AG04450 (cell line): ENCODE results near the gene RNF20. TPM values are rescaled to one million over a fixed set of nuclear protein-coding genes. Genes with fewer than 3 reads are reported as not detected.
A peak's percentile ranks its signal among the peaks of the same experiment; 100 is the strongest.
"Not testable (repeated sequence)": the region's sequence is repeated elsewhere in the genome, so short reads cannot be mapped to it uniquely, and the experiment has no call there.

Source experiments
- CTCF ChIA-PET: fragments of 300-600, 350-600 bp; formaldehyde crosslinking; extraction: SDS; loops from one replicate; lab custom pipeline; 2022; ENCODE audit warnings: antibody characterized with exemption, inconsistent platforms; lab: Charles Lee
- POLR2A ChIA-PET: fragments of 350-600 bp; formaldehyde crosslinking; extraction: SDS; loops from one replicate; lab custom pipeline; 2021; ENCODE audit warnings: antibody characterized with exemption, inconsistent platforms; lab: Yijun Ruan, JAX
- DNase-seq: peaks from one replicate; pipeline ENCODE4 v3.0.0-alpha.2; 2011; ENCODE audit warnings: low read depth, low spot score
- H3K27ac ChIP-seq: one replicate; pipeline ENCODE4 v1.5.1; 2012; ENCODE audit warnings: low read depth, low read length, control low read depth
- H3K27me3 ChIP-seq: one replicate; pipeline ENCODE4 v1.6.0; 2012; ENCODE audit warnings: low read length; ENCODE audit not compliant: control insufficient read depth, insufficient read depth
- H3K4me3 ChIP-seq: 2 replicates; pipeline ENCODE4 v1.5.1; 2011; ENCODE audit warnings: mild to moderate bottlenecking, low read depth, low read length, control low read depth
- H3K9me3 ChIP-seq: 2 replicates; pipeline ENCODE4 v1.5.1; 2012; ENCODE audit warnings: low read length; ENCODE audit not compliant: control insufficient read depth, insufficient read depth
- polyA plus RNA-seq: library from polyadenylated mRNA; depleted of rRNA; stranded (reverse); fragments of >200 nt; gene quantifications from 2 replicates; pipeline ENCODE4 v1.2.3, GENCODE V29; 2011
- TF ChIP-seq, protein P1 (sequence below): IDR thresholded peaks from 2 replicates; pipeline ENCODE4 v1.5.1; 2011; ENCODE audit warnings: low read depth, low read length, control low read depth, inconsistent platforms

The RNF20 gene
- polyA plus RNA-seq, 1 experiment, result 42.0 TPM

DNA sequence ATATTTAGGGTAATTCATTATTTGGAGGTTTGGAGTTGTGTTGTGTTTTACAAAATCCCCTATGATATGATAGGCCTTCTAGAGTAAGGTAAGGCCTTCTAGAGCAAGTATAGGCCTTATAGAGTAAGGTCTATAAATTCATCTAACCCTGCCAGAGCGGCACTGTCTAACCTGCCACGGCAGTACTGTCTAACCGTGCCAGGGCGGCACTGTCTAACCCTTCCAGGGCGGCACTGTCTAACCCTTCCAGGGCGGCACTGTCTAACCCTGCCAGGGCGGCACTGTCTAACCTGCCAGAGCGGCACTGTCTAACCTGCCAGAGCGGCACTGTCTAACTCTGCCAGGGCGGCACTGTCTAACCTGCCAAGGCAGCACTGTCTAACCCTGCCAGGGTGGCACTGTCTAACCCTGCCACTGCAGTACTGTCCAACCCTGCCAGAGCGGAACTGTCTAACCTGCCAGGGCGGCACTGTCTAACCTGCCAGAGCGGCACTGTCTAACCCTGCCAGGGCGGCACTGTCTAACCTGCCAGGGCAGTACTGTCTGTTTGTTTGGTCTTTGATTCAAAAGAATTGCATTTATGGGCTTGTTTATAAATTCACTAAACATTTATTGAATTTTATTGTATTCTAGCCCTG, 9.6 kb downstream of the RNF20 start:
- TF ChIP-seq, protein P1, sequence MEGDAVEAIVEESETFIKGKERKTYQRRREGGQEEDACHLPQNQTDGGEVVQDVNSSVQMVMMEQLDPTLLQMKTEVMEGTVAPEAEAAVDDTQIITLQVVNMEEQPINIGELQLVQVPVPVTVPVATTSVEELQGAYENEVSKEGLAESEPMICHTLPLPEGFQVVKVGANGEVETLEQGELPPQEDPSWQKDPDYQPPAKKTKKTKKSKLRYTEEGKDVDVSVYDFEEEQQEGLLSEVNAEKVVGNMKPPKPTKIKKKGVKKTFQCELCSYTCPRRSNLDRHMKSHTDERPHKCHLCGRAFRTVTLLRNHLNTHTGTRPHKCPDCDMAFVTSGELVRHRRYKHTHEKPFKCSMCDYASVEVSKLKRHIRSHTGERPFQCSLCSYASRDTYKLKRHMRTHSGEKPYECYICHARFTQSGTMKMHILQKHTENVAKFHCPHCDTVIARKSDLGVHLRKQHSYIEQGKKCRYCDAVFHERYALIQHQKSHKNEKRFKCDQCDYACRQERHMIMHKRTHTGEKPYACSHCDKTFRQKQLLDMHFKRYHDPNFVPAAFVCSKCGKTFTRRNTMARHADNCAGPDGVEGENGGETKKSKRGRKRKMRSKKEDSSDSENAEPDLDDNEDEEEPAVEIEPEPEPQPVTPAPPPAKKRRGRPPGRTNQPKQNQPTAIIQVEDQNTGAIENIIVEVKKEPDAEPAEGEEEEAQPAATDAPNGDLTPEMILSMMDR, result no peak

DNA sequence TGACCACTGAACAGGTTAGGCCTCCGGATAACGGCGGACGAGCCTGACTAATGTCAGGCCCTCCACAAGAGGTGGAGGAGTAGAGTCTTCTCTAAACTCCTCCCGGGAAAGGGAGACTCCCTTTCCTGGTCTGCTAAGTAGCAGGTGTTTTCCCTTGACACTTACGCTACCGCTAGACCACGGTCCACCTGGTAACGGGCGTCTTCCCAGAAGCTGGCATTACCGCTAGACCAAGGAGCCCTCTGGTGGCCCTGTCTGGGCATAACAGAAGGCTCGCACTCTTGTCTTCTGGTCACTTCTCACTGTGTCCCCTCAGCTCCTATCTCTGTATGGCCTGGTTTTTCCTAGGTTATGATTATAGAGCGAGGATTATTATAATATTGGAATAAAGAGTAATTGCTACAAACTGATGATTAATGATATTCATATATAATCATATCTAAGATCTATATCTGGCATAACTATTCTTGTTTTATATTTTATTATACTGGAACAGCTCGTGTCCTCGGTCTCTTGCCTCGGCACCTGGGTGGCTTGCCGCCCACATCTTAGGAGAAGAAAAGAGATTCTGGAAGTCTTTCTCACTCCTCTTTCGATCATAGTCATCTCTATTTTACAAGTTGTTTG, 15.9 kb downstream of the RNF20 start:
- H3K27ac ChIP-seq, H3K4me3 ChIP-seq, DNase-seq, H3K27me3 ChIP-seq, POLR2A ChIA-PET, H3K9me3 ChIP-seq: not testable (repeated sequence)
- CTCF ChIA-PET, result interaction anchor here (0.7 to 1.0 kb wide), 2 partner anchors 9 to 91 kb away, joined by 4 to 6 read pairs; no protein-coding TSS in a partner anchor
- TF ChIP-seq, protein P1, result peak; percentile 14; the same call in 1 of the 2 replicates

More for the DNA sequence above, 9.6 kb downstream of the RNF20 start:
- POLR2A ChIA-PET, result no interaction called here
- no peaks in the 10 kb centered on the region for H3K27me3 ChIP-seq
- CTCF ChIA-PET, result interaction anchor here (1.4 to 4.3 kb wide), 2 partner anchors 84 to 94 kb away, joined by 6 to 26 read pairs; no protein-coding TSS in a partner anchor
- H3K9me3 ChIP-seq, result no peaks in the 10 kb centered on the region
- no peak overlapping the region for H3K4me3 ChIP-seq
- DNase-seq, result no peak
- no peak overlapping the region for H3K27ac ChIP-seq

DNA sequence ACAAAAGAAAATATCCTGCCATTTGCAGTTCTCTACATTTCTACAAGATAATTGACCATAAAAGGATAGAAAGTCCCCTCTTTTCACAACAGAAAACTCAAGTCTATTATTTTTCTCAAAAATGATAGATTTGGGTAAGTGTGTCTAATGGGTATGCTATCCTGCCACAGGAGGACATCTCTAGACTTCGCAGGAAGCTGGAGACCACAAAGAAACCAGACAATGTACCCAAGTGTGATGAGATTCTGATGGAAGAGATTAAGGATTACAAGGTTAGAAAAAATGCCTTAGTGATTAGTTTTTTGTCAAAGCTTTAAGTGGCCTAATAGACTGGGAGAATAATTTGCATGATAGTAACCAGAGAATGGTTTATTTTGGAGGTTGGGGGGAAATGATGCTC, 28.1 kb downstream of the RNF20 start:
- POLR2A ChIA-PET, result no interaction called here
- CTCF ChIA-PET, result no interaction called here

DNA sequence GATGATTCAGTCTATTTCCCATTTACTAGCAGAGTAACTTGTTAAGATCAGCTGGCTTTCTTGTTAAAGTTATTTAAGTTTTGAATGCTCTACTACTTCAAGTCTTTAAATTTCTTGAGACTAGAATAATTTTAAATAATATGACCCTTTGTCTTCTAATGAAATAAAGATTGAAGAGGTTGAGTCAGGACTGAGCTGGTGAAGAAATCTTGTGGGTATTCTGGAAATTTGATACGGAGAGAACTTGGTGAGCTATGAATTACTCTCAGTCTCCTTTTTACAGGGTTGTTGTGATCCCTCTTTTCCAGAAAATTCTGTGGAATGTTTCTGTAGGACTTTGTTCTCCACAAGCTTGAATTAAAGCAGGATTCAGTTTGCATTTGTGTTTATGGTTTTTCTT, 29.3 kb downstream of the RNF20 start:
- ChIA-PET CTCF (interaction anchor here (0.8 to 1.9 kb wide), 3 partner anchors 21 to 114 kb away, joined by 4 to 7 read pairs (median 6); no protein-coding TSS in a partner anchor), POLR2A (no interaction called here)
- no peak for DNase-seq
- Histone ChIP-seq H3K27ac (no peak overlapping the region), H3K4me3 (no peak overlapping the region), H3K27me3 (no peaks in the 10 kb centered on the region), H3K9me3 (no peaks in the 10 kb centered on the region)
- TF ChIP-seq, protein P1, result no peak

More for the DNA sequence above, 28.1 kb downstream of the RNF20 start:
- Histone ChIP-seq H3K4me3 (no peak overlapping the region), H3K27me3 (no peaks in the 10 kb centered on the region), H3K9me3 (no peaks in the 10 kb centered on the region), H3K27ac (no peak overlapping the region)
- no peak for DNase-seq
- TF ChIP-seq, protein P1, result no peak

DNA sequence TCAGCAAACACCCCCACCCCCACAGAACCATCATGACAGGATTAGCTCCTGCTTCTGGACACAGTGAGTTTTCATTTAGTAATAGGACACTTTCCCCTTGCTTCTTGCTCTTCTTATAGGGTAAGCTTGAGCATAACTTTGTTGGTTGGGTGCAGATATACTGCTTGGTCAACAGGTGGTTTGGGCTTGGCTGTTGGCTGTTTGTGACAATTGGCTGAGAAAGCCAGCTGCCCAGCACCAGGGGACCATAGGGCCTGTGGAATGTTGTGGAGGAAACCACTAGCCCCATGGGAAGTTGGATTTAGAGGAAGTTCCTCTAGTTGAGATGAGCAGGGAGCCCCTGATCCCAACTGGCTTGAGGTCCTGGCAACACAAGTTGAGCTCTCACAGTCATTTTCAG, 30.6 kb downstream of the RNF20 start:
- CTCF ChIA-PET, result interaction anchor here (1.9 kb wide), 1 partner anchor 105 kb away, joined by 7 read pairs; no protein-coding TSS in a partner anchor
- no peak overlapping the region for H3K4me3 ChIP-seq
- H3K27ac ChIP-seq, result no peak overlapping the region
- DNase-seq, result no peak
- POLR2A ChIA-PET, result no interaction called here
- TF ChIP-seq, protein P1, result no peak
- H3K27me3 ChIP-seq, result no peaks in the 10 kb centered on the region
- H3K9me3 ChIP-seq, result no peaks in the 10 kb centered on the region
